ENCODE data around the gene RALGPS1.

- TF ChIP-seq, protein P1, sequence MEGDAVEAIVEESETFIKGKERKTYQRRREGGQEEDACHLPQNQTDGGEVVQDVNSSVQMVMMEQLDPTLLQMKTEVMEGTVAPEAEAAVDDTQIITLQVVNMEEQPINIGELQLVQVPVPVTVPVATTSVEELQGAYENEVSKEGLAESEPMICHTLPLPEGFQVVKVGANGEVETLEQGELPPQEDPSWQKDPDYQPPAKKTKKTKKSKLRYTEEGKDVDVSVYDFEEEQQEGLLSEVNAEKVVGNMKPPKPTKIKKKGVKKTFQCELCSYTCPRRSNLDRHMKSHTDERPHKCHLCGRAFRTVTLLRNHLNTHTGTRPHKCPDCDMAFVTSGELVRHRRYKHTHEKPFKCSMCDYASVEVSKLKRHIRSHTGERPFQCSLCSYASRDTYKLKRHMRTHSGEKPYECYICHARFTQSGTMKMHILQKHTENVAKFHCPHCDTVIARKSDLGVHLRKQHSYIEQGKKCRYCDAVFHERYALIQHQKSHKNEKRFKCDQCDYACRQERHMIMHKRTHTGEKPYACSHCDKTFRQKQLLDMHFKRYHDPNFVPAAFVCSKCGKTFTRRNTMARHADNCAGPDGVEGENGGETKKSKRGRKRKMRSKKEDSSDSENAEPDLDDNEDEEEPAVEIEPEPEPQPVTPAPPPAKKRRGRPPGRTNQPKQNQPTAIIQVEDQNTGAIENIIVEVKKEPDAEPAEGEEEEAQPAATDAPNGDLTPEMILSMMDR (IDR thresholded peaks at IDR 0.05; ENCODE audit: low read length): no peak
- TF ChIP-seq EZH2phosphoT487 (IDR thresholded peaks at IDR 0.05; ENCODE audit: low read length) (no peak), EZH2 (optimal IDR thresholded peaks at IDR 0.05; ENCODE audit: low read depth, low read length) (no peak)
These were observed 253.2 kb downstream of the RALGPS1 start for GRCh38 chr9:127167560-127168326.
